Measurements from ENCODE around the gene GPR152. TPM values are rescaled to one million over a fixed set of nuclear protein-coding genes. Genes with fewer than 3 reads are reported as not detected.

The GPR152 gene
- total RNA-seq, 1 experiment from 2014 or later: not detected

DNA sequence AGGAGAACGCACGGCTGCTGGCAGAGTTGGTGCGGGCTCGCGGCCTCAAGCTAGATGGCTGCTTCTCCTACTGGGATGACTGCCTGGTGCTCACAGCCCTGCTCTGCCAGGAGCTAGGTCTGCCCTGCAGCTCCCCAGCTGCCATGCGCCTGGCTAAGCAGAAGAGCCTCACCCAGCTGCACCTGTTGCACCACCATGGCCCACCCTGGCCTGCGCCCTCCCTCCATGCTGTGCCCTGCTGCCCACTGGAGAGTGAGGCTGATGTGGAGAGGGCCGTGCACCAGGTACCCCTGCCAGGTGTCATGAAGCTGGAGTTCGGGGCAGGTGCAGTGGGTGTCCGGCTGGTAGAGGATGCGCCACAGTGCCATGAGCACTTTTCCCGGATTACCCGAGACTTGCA is 29.1 kb downstream of the GPR152 start:
- H3K4me1 ChIP-seq (ENCODE audit: control insufficient read depth in 1 of 2, insufficient read depth in 2 of 2, low read length in 2 of 2): peaks cover 11 to 29% of the 10 kb centered on the region in 2 experiments; a peak in 3 of 4 replicates
- no peak for ATAC-seq
- no peak overlapping the region for H3K4me2 ChIP-seq (ENCODE audit: low read length)
- H3K36me3 ChIP-seq (ENCODE audit: control insufficient read depth in 1 of 2, insufficient read depth in 2 of 2, low read length in 2 of 2): no peaks in the 10 kb centered on the region
- H3K27ac ChIP-seq (ENCODE audit: low read depth, low read length): no peak overlapping the region
- DNase-seq (ENCODE audit: low read depth, low spot score): no peak
- no TSS peak for BruUV-seq (replicated peaks)
- no peaks in the 10 kb centered on the region for H3K27me3 ChIP-seq (ENCODE audit: insufficient read depth, low read length)
- TF ChIP-seq SIN3A (IDR thresholded peaks at IDR 0.05; ENCODE audit: low read depth): no peak
- TF ChIP-seq, protein P1, sequence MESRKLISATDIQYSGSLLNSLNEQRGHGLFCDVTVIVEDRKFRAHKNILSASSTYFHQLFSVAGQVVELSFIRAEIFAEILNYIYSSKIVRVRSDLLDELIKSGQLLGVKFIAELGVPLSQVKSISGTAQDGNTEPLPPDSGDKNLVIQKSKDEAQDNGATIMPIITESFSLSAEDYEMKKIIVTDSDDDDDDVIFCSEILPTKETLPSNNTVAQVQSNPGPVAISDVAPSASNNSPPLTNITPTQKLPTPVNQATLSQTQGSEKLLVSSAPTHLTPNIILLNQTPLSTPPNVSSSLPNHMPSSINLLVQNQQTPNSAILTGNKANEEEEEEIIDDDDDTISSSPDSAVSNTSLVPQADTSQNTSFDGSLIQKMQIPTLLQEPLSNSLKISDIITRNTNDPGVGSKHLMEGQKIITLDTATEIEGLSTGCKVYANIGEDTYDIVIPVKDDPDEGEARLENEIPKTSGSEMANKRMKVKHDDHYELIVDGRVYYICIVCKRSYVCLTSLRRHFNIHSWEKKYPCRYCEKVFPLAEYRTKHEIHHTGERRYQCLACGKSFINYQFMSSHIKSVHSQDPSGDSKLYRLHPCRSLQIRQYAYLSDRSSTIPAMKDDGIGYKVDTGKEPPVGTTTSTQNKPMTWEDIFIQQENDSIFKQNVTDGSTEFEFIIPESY (IDR thresholded peaks at IDR 0.05; ENCODE audit: extremely low read depth, insufficient replicate concordance, low read length): no peak
- no peak for TF ChIP-seq EGR1 (IDR thresholded peaks at IDR 0.05; ENCODE audit: low read depth)
- TF ChIP-seq EZH2phosphoT487 (IDR thresholded peaks at IDR 0.05; ENCODE audit: borderline replicate concordance): no peak
- no peak for TF ChIP-seq JUND (IDR thresholded peaks at IDR 0.05)
- TF ChIP-seq, protein P2, sequence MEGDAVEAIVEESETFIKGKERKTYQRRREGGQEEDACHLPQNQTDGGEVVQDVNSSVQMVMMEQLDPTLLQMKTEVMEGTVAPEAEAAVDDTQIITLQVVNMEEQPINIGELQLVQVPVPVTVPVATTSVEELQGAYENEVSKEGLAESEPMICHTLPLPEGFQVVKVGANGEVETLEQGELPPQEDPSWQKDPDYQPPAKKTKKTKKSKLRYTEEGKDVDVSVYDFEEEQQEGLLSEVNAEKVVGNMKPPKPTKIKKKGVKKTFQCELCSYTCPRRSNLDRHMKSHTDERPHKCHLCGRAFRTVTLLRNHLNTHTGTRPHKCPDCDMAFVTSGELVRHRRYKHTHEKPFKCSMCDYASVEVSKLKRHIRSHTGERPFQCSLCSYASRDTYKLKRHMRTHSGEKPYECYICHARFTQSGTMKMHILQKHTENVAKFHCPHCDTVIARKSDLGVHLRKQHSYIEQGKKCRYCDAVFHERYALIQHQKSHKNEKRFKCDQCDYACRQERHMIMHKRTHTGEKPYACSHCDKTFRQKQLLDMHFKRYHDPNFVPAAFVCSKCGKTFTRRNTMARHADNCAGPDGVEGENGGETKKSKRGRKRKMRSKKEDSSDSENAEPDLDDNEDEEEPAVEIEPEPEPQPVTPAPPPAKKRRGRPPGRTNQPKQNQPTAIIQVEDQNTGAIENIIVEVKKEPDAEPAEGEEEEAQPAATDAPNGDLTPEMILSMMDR (IDR thresholded peaks at IDR 0.05 in 2 of 3, conservative IDR thresholded peaks at IDR 0.05 in 1 of 3; ENCODE audit: borderline replicate concordance in 1 of 3, insufficient read depth in 1 of 3, low read depth in 2 of 3, low read length in 2 of 3): no peak
- TF ChIP-seq, protein P3, sequence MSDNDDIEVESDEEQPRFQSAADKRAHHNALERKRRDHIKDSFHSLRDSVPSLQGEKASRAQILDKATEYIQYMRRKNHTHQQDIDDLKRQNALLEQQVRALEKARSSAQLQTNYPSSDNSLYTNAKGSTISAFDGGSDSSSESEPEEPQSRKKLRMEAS (IDR thresholded peaks at IDR 0.05): no peak
- TF ChIP-seq SP1 (IDR thresholded peaks at IDR 0.05; ENCODE audit: low read depth): no peak
- no peak for TF ChIP-seq POLR2AphosphoS5 (IDR thresholded peaks at IDR 0.05; ENCODE audit: low read depth, low read length)
- TF ChIP-seq POLR2A (IDR thresholded peaks at IDR 0.05; ENCODE audit: borderline replicate concordance, extremely low read depth, insufficient read depth, insufficient read length): no peak
- no peak for TF ChIP-seq TCF7L2 (IDR thresholded peaks at IDR 0.05; ENCODE audit: borderline replicate concordance, extremely low read depth, insufficient read depth, insufficient read length)
- H3K4me3 ChIP-seq (replicated peaks in 1 of 2; ENCODE audit: low read depth in 1 of 2, low read length in 2 of 2): no peak overlapping the region
- POLR2A ChIA-PET: interaction anchor here (1.2 kb wide), 1 partner anchor 22 kb away, joined by 3 read pairs; the partner anchor contains the start of gene PPP1CA
- H4K20me1 ChIP-seq (ENCODE audit: insufficient read depth): no peaks in the 10 kb centered on the region
- CTCF ChIA-PET: no interaction called here
- H3K9me2 ChIP-seq (ENCODE audit: insufficient read depth): no peaks in the 10 kb centered on the region
- H2AFZ ChIP-seq (ENCODE audit: low read depth, low read length, poor library complexity, severe bottlenecking): no peak overlapping the region
- RAD21 ChIA-PET (ENCODE audit: low non-redundant PET in 1 of 2, low total read pairs in 2 of 2, uncharacterized antibody in 2 of 2, unreplicated experiment in 2 of 2): no interaction called here
- intact Hi-C loops (cut with micrococcal nuclease): no loop called here
- no peaks in the 10 kb centered on the region for H3K9me3 ChIP-seq (ENCODE audit: control insufficient read depth in 1 of 2, insufficient read depth in 1 of 2, low read depth in 1 of 2, low read length in 2 of 2)
- H3K9ac ChIP-seq (ENCODE audit: low read length): no peak overlapping the region
- H3K79me2 ChIP-seq (ENCODE audit: insufficient read depth, low read length): peaks cover 2% of the 10 kb centered on the region

Measured in HCT116 (cell line).